ENCODE measurements around the gene SV2C. TPM values are rescaled to one million over a fixed set of nuclear protein-coding genes. Genes with fewer than 3 reads are reported as not detected.
A peak's percentile ranks its signal among the peaks of the same experiment; 100 is the strongest.

SV2C gene
- total and polyA plus RNA-seq, 2 of the 13 experiments (the other 11 are each of a cell fraction or from before 2014, with no cell fraction given): not detected

DNA sequence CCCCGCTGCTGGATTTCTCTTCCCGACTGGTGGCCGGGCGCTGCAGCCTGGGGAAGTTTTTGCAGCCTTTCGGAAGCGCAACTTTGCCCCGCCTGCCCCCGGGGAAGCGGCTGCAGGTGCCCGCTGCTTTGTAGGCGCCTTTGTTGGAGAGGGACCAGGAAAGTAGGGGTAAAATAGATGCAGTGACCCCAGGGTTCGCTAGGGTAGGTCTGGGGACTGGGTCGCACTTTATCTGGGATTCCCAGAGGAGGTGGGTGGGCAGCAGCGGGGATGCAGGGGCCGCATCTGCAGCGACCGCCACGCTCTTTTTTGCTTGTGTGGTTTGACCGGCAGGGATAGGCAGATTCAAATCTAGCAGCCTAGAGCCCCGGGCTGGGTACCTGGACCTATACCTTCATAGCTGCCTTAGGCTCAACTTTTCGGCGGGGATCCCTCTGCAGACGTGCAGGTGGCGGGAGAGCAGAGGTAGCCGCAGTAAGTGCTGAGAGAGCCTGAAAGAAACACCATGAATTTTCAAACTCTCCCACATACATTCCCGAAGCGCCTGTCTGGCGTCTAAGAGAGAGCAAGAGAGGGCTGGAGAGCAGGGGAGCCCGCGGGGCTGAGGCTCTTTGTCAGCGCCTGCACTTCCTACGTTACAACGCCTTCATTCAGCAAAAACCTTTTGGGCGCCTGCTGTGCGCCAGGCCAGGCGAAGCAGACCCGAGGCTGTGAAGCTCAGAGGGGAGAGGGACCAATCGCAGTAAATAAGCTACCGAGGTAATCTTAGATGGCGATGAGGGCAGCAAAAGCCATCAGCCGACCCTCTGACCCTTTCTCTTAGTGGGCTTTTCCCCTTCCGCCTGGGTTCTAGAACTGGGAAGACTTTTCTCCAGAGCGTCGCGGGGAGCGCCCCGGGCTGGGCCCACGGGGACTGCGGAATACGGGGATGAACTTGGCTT, 642 bp downstream of the SV2C start:
- Histone ChIP-seq H3K79me2 (ENCODE audit: insufficient read depth, low read length) (no peaks in the 10 kb centered on the region), H3K36me3 (replicated peaks in 1 of 2; ENCODE audit: control insufficient read depth in 1 of 2, insufficient read depth in 2 of 2, low read length in 2 of 2) (no peaks in the 10 kb centered on the region), H3K9ac (ENCODE audit: insufficient read depth, low read depth, low read length) (no peak overlapping the region), H2AFZ (ENCODE audit: low read length) (no peak overlapping the region), H3K4me1 (ENCODE audit: insufficient read depth, low read length) (no peaks in the 10 kb centered on the region), H3K9me3 (ENCODE audit: low read length) (no peaks in the 10 kb centered on the region), H4K20me1 (ENCODE audit: insufficient read depth, low read length) (no peaks in the 10 kb centered on the region), H3K4me3 (replicated peaks in 1 of 3; ENCODE audit: insufficient read depth in 1 of 3, low read depth in 2 of 3, low read length in 3 of 3) (no peak overlapping the region), H3K27ac (ENCODE audit: extremely low read length, insufficient read depth, low read length) (no peak overlapping the region), H3K27me3 (ENCODE audit: control insufficient read depth in 1 of 2, insufficient read depth in 2 of 2, low read length in 2 of 2) (peaks cover 5 to 40% of the 10 kb centered on the region in 2 experiments; a peak in 3 of 5 replicates), H3K4me2 (ENCODE audit: low read depth, low read length) (no peak overlapping the region)
- FAIRE-seq (no peak), DNase-seq (ENCODE audit: low spot score) (no peak), ATAC-seq (peak; percentile 29; the same call in 2 of the 3 replicates)
- no peak for TF ChIP-seq ZNF224 (CRISPR knock-in tag; IDR thresholded peaks at IDR 0.05)
- peak; percentile 36; the same call in 1 of the 2 replicates for TF ChIP-seq EZH2 (conservative IDR thresholded peaks at IDR 0.05; ENCODE audit: low read depth, low read length)
- in situ Hi-C loops (cut with HindIII; ENCODE audit: extremely low pct_ligation_motif_present, low pct_unique_long_range_greater_than_20kb) (no loop called here), intact Hi-C loops (cut with micrococcal nuclease; ENCODE audit: unreplicated experiment) (no loop called here)
- ChIA-PET POLR2A (no interaction called here), CTCF (ENCODE audit: low intra/inter-chr PET ratio, low total read pairs) (no interaction called here)
- no TSS peak for BruUV-seq (replicated peaks)
- 28% methylated on average over 33 of the region's 50 CpGs for WGBS (ENCODE audit: low lambda C conversion rate)

DNA sequence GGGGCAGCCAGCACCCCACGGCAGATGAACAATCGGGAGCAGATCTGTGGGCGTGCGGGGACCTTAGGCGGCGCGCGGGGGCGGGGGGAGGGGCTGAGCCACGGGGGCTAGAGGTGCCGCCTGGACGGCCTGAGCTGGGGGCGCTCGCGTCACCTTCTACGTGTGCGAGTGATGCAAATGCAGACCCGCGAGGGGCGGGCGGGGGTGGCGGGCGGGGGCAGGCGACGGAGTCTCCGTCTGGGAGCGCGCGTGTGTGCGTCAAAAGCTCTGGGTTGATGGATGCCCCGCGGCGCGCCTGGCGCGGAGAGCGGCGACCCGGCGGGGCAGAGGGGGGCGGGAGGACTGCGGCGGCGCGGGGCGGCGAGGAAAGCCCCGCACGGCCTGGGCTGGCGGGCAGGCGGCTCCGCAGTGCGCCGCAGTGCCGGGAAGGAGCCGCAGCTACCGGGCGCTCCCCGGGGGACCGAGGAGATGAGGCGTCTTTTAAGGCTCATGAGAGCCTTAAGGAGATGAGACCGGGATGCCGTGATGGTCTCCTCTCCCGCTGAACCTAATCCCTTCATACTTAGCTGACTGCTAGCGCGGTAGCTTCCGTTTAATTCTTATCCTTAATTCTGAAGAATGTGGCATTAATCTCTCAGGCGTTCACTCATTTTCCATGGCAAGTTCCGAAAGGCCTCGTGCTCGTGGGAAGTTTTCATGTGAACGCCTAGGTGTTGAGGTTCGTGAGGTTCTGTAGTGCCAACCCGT, 1.5 kb downstream of the SV2C start:
- in situ Hi-C loops (cut with HindIII; ENCODE audit: extremely low pct_ligation_motif_present, low pct_unique_long_range_greater_than_20kb): no loop called here
- Histone ChIP-seq H3K9ac (ENCODE audit: insufficient read depth, low read depth, low read length) (no peak overlapping the region), H3K4me2 (ENCODE audit: low read depth, low read length) (no peak overlapping the region), H3K4me3 (replicated peaks in 1 of 3; ENCODE audit: insufficient read depth in 1 of 3, low read depth in 2 of 3, low read length in 3 of 3) (no peak overlapping the region), H2AFZ (ENCODE audit: low read length) (no peak overlapping the region), H3K79me2 (ENCODE audit: insufficient read depth, low read length) (no peaks in the 10 kb centered on the region), H3K27ac (ENCODE audit: extremely low read length, insufficient read depth, low read length) (no peak overlapping the region), H3K27me3 (ENCODE audit: control insufficient read depth in 1 of 2, insufficient read depth in 2 of 2, low read length in 2 of 2) (peaks cover 5 to 40% of the 10 kb centered on the region in 2 experiments; a peak in 3 of 5 replicates), H4K20me1 (ENCODE audit: insufficient read depth, low read length) (no peaks in the 10 kb centered on the region), H3K36me3 (replicated peaks in 1 of 2; ENCODE audit: control insufficient read depth in 1 of 2, insufficient read depth in 2 of 2, low read length in 2 of 2) (no peaks in the 10 kb centered on the region), H3K4me1 (ENCODE audit: insufficient read depth, low read length) (no peaks in the 10 kb centered on the region), H3K9me3 (ENCODE audit: low read length) (no peaks in the 10 kb centered on the region)
- ATAC-seq (no peak), FAIRE-seq (no peak), DNase-seq (ENCODE audit: low spot score) (no peak)
- ChIA-PET POLR2A (no interaction called here), CTCF (ENCODE audit: low intra/inter-chr PET ratio, low total read pairs) (no interaction called here)
- intact Hi-C loops (cut with micrococcal nuclease; ENCODE audit: unreplicated experiment): no loop called here
- no peak for TF ChIP-seq CBX5 (CRISPR knock-in tag; IDR thresholded peaks at IDR 0.05; ENCODE audit: borderline replicate concordance)
- TF ChIP-seq, protein P1, sequence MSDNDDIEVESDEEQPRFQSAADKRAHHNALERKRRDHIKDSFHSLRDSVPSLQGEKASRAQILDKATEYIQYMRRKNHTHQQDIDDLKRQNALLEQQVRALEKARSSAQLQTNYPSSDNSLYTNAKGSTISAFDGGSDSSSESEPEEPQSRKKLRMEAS (IDR thresholded peaks at IDR 0.05): no peak
- no TSS peak for BruUV-seq (replicated peaks)
- 48% methylated on average over 22 of the region's 74 CpGs for WGBS (ENCODE audit: low lambda C conversion rate)
